ENCODE measurements around the gene NR4A2. TPM values are rescaled to one million over a fixed set of nuclear protein-coding genes. Genes with fewer than 3 reads are reported as not detected.

The NR4A2 gene
- total RNA-seq, 1 experiment from 2014 or later = 17.9 TPM

- TF ChIP-seq SP1 (IDR thresholded peaks at IDR 0.05; ENCODE audit: low read depth) (no peak), YY1 (IDR thresholded peaks at IDR 0.05; ENCODE audit: extremely low read depth, insufficient replicate concordance, low read depth, low read length) (no peak), ATF3 (IDR thresholded peaks at IDR 0.05) (no peak), SIN3A (IDR thresholded peaks at IDR 0.05; ENCODE audit: low read depth) (no peak), SRF (IDR thresholded peaks at IDR 0.05; ENCODE audit: low read depth) (no peak), ELF1 (IDR thresholded peaks at IDR 0.05; ENCODE audit: borderline replicate concordance, low read depth) (no peak)
Observed at GRCh38 chr2:156306821-156307220, 25.7 kb downstream of the NR4A2 start (continued).

GRCh38 chr2:156305121-156305520 is 27.4 kb downstream of the NR4A2 start:
- H3K9me2 ChIP-seq (ENCODE audit: insufficient read depth) = no peaks in the 10 kb centered on the region; the same call in 1 of the 2 replicates
- no peak for ATAC-seq
- no peak overlapping the region for H3K4me2 ChIP-seq (ENCODE audit: low read length)
- no peak overlapping the region for H3K9ac ChIP-seq (ENCODE audit: low read length)
- no peaks in the 10 kb centered on the region for H3K79me2 ChIP-seq (ENCODE audit: insufficient read depth, low read length)
- H3K27me3 ChIP-seq (ENCODE audit: insufficient read depth, low read length) = no peaks in the 10 kb centered on the region
- TF ChIP-seq TCF7L2 (IDR thresholded peaks at IDR 0.05; ENCODE audit: borderline replicate concordance, extremely low read depth, insufficient read depth, insufficient read length) (no peak), FOSL1 (IDR thresholded peaks at IDR 0.05; ENCODE audit: low read depth) (no peak), CTCF (IDR thresholded peaks at IDR 0.05 in 2 of 3, conservative IDR thresholded peaks at IDR 0.05 in 1 of 3; ENCODE audit: borderline replicate concordance in 1 of 3, insufficient read depth in 1 of 3, low read depth in 2 of 3, low read length in 2 of 3) (no peak)
- intact Hi-C loops (cut with micrococcal nuclease) = no loop called here
- no peak overlapping the region for H3K27ac ChIP-seq (ENCODE audit: low read depth, low read length)
- no peaks in the 10 kb centered on the region for H3K4me1 ChIP-seq (ENCODE audit: control insufficient read depth in 1 of 2, insufficient read depth in 2 of 2, low read length in 2 of 2)
- ChIA-PET POLR2A (no interaction called here), CTCF (no interaction called here), RAD21 (ENCODE audit: low non-redundant PET in 1 of 2, low total read pairs in 2 of 2, uncharacterized antibody in 2 of 2, unreplicated experiment in 2 of 2) (no interaction called here)
- no TSS peak for BruUV-seq (replicated peaks)
- H3K4me3 ChIP-seq (replicated peaks in 1 of 2; ENCODE audit: low read depth in 1 of 2, low read length in 2 of 2) = no peak overlapping the region
- no peaks in the 10 kb centered on the region for H3K9me3 ChIP-seq (ENCODE audit: control insufficient read depth in 1 of 2, insufficient read depth in 1 of 2, low read depth in 1 of 2, low read length in 2 of 2)
- H3K36me3 ChIP-seq (ENCODE audit: control insufficient read depth in 1 of 2, insufficient read depth in 2 of 2, low read length in 2 of 2) = no peaks in the 10 kb centered on the region
- no peaks in the 10 kb centered on the region for H4K20me1 ChIP-seq (ENCODE audit: insufficient read depth)
- no peak for DNase-seq (ENCODE audit: low read depth, low spot score)
- no peak overlapping the region for H2AFZ ChIP-seq (ENCODE audit: low read depth, low read length, poor library complexity, severe bottlenecking)
